H9 (cell line): ENCODE results near the gene CKS1B. TPM values are rescaled to one million over a fixed set of nuclear protein-coding genes. Genes with fewer than 3 reads are reported as not detected.

Experiments used
- DNase-seq: peaks from one replicate; pipeline ENCODE4 v3.0.0-alpha.2; 2017
- H2AFZ ChIP-seq: one replicate; pipeline ENCODE4 v1.6.1; 2013; ENCODE audit warnings: mild to moderate bottlenecking, low read length, control low read depth, moderate library complexity
- H2AK5ac ChIP-seq: 2 replicates; pipeline ENCODE4 v1.6.1; 2013; ENCODE audit warnings: low read length, control low read depth, mixed read lengths; ENCODE audit not compliant: insufficient read length
- H2BK120ac ChIP-seq: one replicate; pipeline ENCODE4 v1.6.1; 2013; ENCODE audit warnings: low read depth, mild to moderate bottlenecking, low read length, control low read depth, inconsistent platforms; ENCODE audit not compliant: poor library complexity, severe bottlenecking
- H2BK12ac ChIP-seq: 2 replicates; pipeline ENCODE4 v1.6.1; 2013; ENCODE audit warnings: low read length, control low read depth, mixed read lengths, low read depth; ENCODE audit not compliant: insufficient read length
- H2BK15ac ChIP-seq: 2 replicates; pipeline ENCODE4 v1.6.1; 2013; ENCODE audit warnings: low read depth, low read length, control low read depth
- H2BK20ac ChIP-seq: one replicate; pipeline ENCODE4 v1.6.1; 2013; ENCODE audit warnings: low read depth, mild to moderate bottlenecking, low read length, control low read depth, inconsistent platforms; ENCODE audit not compliant: poor library complexity, severe bottlenecking
- H2BK5ac ChIP-seq: 2 replicates; pipeline ENCODE4 v1.6.1; 2013; ENCODE audit warnings: low read length, control low read depth, mixed read lengths; ENCODE audit not compliant: insufficient read length
- H3K14ac ChIP-seq: 2 replicates; pipeline ENCODE4 v1.6.1; 2013; ENCODE audit warnings: low read length, control low read depth; ENCODE audit not compliant: insufficient read depth
- H3K18ac ChIP-seq: 2 replicates; pipeline ENCODE4 v1.6.1; 2013; ENCODE audit warnings: low read depth, mild to moderate bottlenecking, mixed read lengths, low read length, control low read depth; ENCODE audit not compliant: insufficient read length
- H3K23ac ChIP-seq: 2 replicates; pipeline ENCODE4 v1.6.1; 2013; ENCODE audit warnings: low read length, control low read depth, mixed read lengths, low read depth; ENCODE audit not compliant: insufficient read length
- H3K23me2 ChIP-seq: 2 replicates; pipeline ENCODE4 v1.6.1; 2013; ENCODE audit warnings: low read depth, mild to moderate bottlenecking, mixed read lengths, low read length, control low read depth; ENCODE audit not compliant: insufficient read length, poor library complexity, severe bottlenecking
- H3K27ac ChIP-seq: 2 replicates; pipeline ENCODE4 v1.5.1; 2013; ENCODE audit warnings: low read length, control low read depth, mixed read lengths, low read depth; ENCODE audit not compliant: insufficient read length
- H3K27me3 ChIP-seq: 2 replicates; pipeline ENCODE4 v1.6.1; 2013; ENCODE audit warnings: low read length, control low read depth, inconsistent platforms; ENCODE audit not compliant: insufficient read depth
- H3K4ac ChIP-seq: 2 replicates; pipeline ENCODE4 v1.6.1; 2013; ENCODE audit warnings: low read depth, mild to moderate bottlenecking, control low read depth, inconsistent platforms, low read length, moderate library complexity
- H3K4me1 ChIP-seq: 2 replicates; pipeline ENCODE4 v1.6.1; 2013; ENCODE audit warnings: low read length, control low read depth, inconsistent platforms; ENCODE audit not compliant: insufficient read depth
- H3K4me2 ChIP-seq: 2 replicates; pipeline ENCODE4 v1.6.1; 2013; ENCODE audit warnings: low read length, control low read depth, mixed read lengths; ENCODE audit not compliant: insufficient read length, insufficient read depth
- H3K56ac ChIP-seq: 2 replicates; pipeline ENCODE4 v1.6.1; 2013; ENCODE audit warnings: low read depth, mild to moderate bottlenecking, mixed read lengths, low read length, control low read depth; ENCODE audit not compliant: insufficient read length
- H3K79me1 ChIP-seq: 2 replicates; pipeline ENCODE4 v1.6.1; 2013; ENCODE audit warnings: low read depth, mild to moderate bottlenecking, moderate library complexity, low read length, control low read depth, inconsistent platforms; ENCODE audit not compliant: insufficient read depth, poor library complexity, severe bottlenecking
- H3K79me2 ChIP-seq: 2 replicates; pipeline ENCODE4 v1.6.1; 2013; ENCODE audit warnings: low read length, control low read depth, inconsistent platforms; ENCODE audit not compliant: insufficient read depth
- H3K9ac ChIP-seq: 2 replicates; pipeline ENCODE4 v1.6.1; 2013; ENCODE audit warnings: low read length, control low read depth, mixed read lengths; ENCODE audit not compliant: insufficient read length; ENCODE audit errors: extremely low read depth
- H3K9me3 ChIP-seq: one replicate; pipeline ENCODE4 v1.6.1; 2013; ENCODE audit warnings: low read depth, low read length, inconsistent platforms; ENCODE audit not compliant: control insufficient read depth
- H3T11ph ChIP-seq: one replicate; pipeline ENCODE4 v1.6.1; 2013; ENCODE audit warnings: mild to moderate bottlenecking, low read length, control low read depth, inconsistent platforms
- H4K20me1 ChIP-seq: one replicate; pipeline ENCODE4 v1.6.1; 2013; ENCODE audit not compliant: control insufficient read depth, insufficient read length, insufficient read depth
- H4K5ac ChIP-seq: 2 replicates; pipeline ENCODE4 v1.6.1; 2013; ENCODE audit warnings: low read depth, mild to moderate bottlenecking, mixed read lengths, low read length, control low read depth; ENCODE audit not compliant: insufficient read length
- H4K8ac ChIP-seq: replicated peaks from 2 replicates; pipeline ENCODE4 v1.6.1; 2013; ENCODE audit warnings: low read length, control low read depth, mixed read lengths, low read depth; ENCODE audit not compliant: insufficient read length
- H4K91ac ChIP-seq: 2 replicates; pipeline ENCODE4 v1.6.1; 2013; ENCODE audit warnings: low read depth, mild to moderate bottlenecking, moderate library complexity, mixed read lengths, low read length, control low read depth; ENCODE audit not compliant: insufficient read length
- H3K27ac Mint-ChIP-seq, 3 experiments: 2 replicates in 2 of 3; 3 replicates in 1 of 3; pipeline ENCODE4 v1.8.0; 2020 to 2021; ENCODE audit warnings: mixed read lengths in 3 of 3, mild to moderate bottlenecking in 1 of 3, moderate library complexity in 1 of 3
- H3K27me3 Mint-ChIP-seq: 2 replicates; pipeline ENCODE4 v1.8.0; 2021; ENCODE audit warnings: low read depth, mild to moderate bottlenecking, moderate library complexity, mixed read lengths
- H3K36me3 Mint-ChIP-seq, 3 experiments: 2 replicates in 2 of 3; 3 replicates in 1 of 3; pipeline ENCODE4 v1.8.0; 2020 to 2021; ENCODE audit warnings: low read depth in 3 of 3, mixed read lengths in 3 of 3; ENCODE audit not compliant: insufficient read depth in 1 of 3
- H3K4me1 Mint-ChIP-seq, 2 experiments: 2 replicates each; pipeline ENCODE4 v1.8.0; 2020; ENCODE audit warnings: mixed read lengths in 2 of 2
- H3K4me3 Mint-ChIP-seq, 2 experiments: 2 replicates in 1 of 2; 3 replicates in 1 of 2; pipeline ENCODE4 v1.8.0; 2020 to 2021; ENCODE audit warnings: mild to moderate bottlenecking in 2 of 2, mixed read lengths in 2 of 2, moderate library complexity in 1 of 2
- H3K9me3 Mint-ChIP-seq, 2 experiments: 2 replicates in 1 of 2; 3 replicates in 1 of 2; pipeline ENCODE4 v1.8.0; 2020; ENCODE audit warnings: mild to moderate bottlenecking in 2 of 2, mixed read lengths in 2 of 2, moderate library complexity in 1 of 2
- CTCF ChIP-seq: fragments of 200-600 bp; sonication (generic); conservative IDR thresholded peaks from 3 replicates; pipeline ENCODE4 v1.8.0; 2021; ENCODE audit warnings: antibody characterized with exemption, mild to moderate bottlenecking
- WGBS: extraction: QIAGEN DNeasy Blood & Tissue Kit; methylation state at CpG from one replicate; pipeline ENCODE4 v1.1.7; 2013; ENCODE audit warnings: missing lambda C conversion rate, low lambda C conversion rate, mixed read lengths; ENCODE audit not compliant: insufficient read length; ENCODE audit errors: extremely low coverage; 5-methylcytosine and 5-hydroxymethylcytosine counted together
- total RNA-seq: library from RNA; stranded (reverse); gene quantifications from 2 replicates; pipeline ENCODE4 v1.2.1, GENCODE V29; 2021

CKS1B gene
- total RNA-seq, 1 experiment from 2014 or later = 279 TPM

GRCh38 chr1:154953611-154954038 lies 20.9 kb upstream of the CKS1B start:
- no peaks in the 10 kb centered on the region for H3K9me3 Mint-ChIP-seq
- WGBS = no CpG with 5 or more reads among the region's 2 CpGs
- no peak overlapping the region for H4K91ac ChIP-seq
- no peak for DNase-seq
- no peak overlapping the region for H3K4ac ChIP-seq
- H2BK5ac ChIP-seq = no peak overlapping the region
- peaks cover 5 to 17% (median 9%) of the 10 kb centered on the region in 3 experiments for H3K36me3 Mint-ChIP-seq
- H2AK5ac ChIP-seq = no peak overlapping the region
- H2AFZ ChIP-seq = no peak overlapping the region
- TF ChIP-seq CTCF = no peak
- no peaks in the 10 kb centered on the region for H4K20me1 ChIP-seq
- H2BK20ac ChIP-seq = no peak overlapping the region
- H3K9ac ChIP-seq = no peak overlapping the region
- no peak overlapping the region for H2BK15ac ChIP-seq
- peaks cover 4% of the 10 kb centered on the region; the same call in 1 of the 2 replicates for H3K4me1 ChIP-seq
- H3K56ac ChIP-seq = no peak overlapping the region
- H3T11ph ChIP-seq = no peak overlapping the region
- no peak overlapping the region for H2BK12ac ChIP-seq
- H3K79me1 ChIP-seq = no peaks in the 10 kb centered on the region
- no peak overlapping the region for H3K18ac ChIP-seq
- no peak overlapping the region for H3K23ac ChIP-seq
- H3K4me3 Mint-ChIP-seq = peak overlapping the region in 1 of 2 experiments; percentile 60; a peak in 1 of 5 replicates
- peak overlapping the region in 1 of 3 experiments; percentile 73; a peak in 1 of 7 replicates for H3K27ac Mint-ChIP-seq
- no peak overlapping the region for H4K5ac ChIP-seq
- H3K9me3 ChIP-seq = no peaks in the 10 kb centered on the region
- no peaks in the 10 kb centered on the region for H3K27me3 Mint-ChIP-seq
- H3K14ac ChIP-seq = no peak overlapping the region
- peaks cover 16% of the 10 kb centered on the region for H3K23me2 ChIP-seq
- H3K4me2 ChIP-seq = no peak overlapping the region
- H4K8ac ChIP-seq = no peak overlapping the region
- no peak overlapping the region for H3K27ac ChIP-seq
- no peak overlapping the region for H2BK120ac ChIP-seq
- H3K79me2 ChIP-seq = no peaks in the 10 kb centered on the region
- H3K4me1 Mint-ChIP-seq = peaks cover 48 to 53% of the 10 kb centered on the region in 2 experiments
- H3K27me3 ChIP-seq = no peaks in the 10 kb centered on the region
